Activated effector memory CD4-positive, alpha-beta T cell treated with Interleukin-2 at 50 U/mL for 16 hours (primary cell): ENCODE results near the gene GABBR2.

Experiments
- DNase-seq: peaks from one replicate; pipeline ENCODE4 v3.0.0-alpha.2; 2020

GABBR2 gene

DNA sequence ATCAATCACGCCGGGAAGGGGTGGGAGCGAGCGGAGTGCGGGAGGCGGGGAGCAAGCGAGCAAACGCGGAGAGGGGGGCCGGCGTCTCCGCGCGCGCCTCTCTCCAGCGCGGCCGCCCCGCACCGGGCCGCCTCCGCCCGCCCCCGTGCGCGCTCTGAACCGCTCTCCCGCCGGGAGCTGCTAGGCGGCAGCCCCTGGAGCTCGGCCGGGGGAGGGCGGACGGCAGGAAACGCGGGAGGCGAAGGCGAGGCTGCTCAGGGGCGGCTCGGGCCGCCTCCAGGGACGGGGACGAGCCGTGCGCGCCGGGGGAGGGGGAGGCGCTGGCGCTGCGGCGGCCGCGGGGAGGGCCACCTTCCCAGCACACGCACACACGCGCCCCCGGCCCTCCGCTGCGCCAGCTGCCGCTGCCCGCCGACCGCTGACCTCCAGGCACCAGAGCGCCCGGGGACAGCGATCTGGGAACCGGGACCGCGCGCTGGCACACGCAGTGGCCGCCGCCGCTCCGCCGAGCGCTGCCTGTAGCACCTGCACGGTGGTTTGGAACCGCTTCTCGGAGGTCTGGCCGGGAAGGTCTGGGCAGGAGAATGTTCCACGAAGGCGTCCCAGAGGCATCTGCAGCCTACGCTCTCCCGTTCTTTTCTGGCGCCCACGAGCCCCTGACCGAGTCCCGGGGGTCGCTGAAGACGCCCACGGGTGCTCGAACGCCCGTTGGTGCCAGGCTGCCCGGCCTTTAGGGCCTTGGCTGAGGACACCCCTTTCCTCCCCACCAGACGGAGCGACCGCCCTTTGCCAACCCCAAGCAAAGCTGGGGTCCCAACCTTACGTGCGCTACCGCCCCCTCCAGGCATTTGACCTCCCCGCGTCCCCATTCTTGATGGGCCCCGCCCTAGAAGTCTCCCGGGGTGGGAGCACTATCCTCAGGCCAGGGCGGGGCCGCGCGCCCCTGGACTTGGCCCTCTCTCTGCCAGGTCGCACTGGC is at the start of gene GABBR2:
GABBR2 (minus strand) TSS at position 3 of the 979 bp plus-strand sequence. CDS start 198 bp downstream, outside the sequence.
- DNase-seq, result no peak

DNA sequence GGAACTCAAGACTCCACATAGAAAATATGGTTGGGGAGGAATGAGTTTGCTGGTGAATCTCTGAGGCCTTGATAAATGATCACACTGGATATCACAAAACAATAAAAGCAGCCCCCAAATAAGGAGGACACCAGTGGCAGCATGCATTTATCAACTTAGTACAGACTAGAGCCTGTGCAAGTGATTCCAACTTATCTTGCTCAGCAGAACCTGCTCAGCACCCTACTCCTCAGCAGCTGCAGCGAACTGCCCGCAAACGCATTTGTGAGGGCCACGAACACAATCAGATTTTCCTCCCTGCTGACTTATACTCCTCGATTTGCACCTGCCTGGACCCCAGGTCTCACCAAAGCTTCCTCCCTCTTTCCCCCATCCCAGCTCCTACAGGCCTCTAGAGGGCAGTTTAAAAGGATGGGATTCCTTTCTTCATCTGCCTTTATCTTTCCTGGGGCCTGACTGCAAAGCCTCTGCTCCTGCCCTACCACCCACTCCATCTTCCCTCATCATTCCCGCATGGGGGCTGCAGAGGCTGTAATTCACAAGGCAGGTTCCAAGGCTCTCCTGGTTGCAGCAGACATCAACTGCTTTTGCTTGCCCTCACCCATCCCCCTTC is 46.4 kb upstream of the GABBR2 start:
- no peak for DNase-seq

DNA sequence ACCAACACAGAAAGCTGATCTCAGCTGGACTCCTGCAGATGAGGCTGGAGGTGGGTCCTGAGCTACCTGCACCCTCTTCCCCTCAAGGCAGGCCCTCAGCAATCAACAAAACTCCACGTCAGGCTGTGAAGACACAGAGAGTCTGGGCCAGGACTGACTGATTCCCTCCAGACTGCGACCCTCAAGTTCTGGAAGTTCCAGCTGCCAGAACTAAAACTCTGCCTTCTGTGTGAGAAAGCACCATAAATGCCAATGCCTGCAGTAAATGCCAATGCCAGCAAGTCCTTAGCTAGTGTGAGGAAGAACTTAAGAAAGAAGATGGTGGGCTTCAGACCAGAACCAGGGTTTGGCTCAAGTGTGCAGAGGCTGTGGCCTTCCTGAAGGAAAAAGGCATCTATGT is 42.5 kb upstream of the GABBR2 start:
- no peak for DNase-seq

DNA sequence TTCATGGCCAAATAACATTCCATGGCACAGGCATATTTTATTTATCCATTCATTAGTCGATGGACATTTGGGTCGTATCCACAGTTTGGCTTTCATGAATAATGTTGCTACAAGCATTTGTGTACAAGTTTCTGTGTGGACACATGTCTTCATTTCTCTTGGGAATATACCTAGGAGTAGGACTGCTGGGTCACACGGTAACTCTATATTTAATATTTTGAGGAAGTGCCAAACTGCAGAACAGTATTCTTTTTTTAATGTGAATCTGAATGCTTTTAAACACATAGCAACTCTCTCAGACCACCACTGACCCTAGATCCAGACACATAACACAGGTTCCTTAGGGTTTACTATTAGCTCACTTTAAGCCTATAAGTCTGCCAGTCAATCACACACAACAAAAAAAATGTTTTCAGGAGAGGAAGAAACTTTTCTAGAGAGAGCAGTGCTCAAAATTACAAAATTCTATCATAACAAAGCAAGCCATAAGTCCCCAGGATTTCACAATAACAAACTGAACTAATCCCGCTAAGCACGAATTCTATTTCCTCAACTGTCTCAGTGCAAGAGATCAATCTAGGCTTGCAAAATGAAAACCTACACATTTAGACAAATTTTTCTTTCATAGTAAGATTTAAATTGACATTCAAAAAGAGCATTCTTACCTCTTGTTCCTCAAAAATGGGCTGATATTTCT is 41.8 kb upstream of the GABBR2 start:
- DNase-seq, result no peak

GRCh38 chr9:98747476-98747875 is 38.7 kb upstream of the GABBR2 start:
- DNase-seq, result no peak

DNA sequence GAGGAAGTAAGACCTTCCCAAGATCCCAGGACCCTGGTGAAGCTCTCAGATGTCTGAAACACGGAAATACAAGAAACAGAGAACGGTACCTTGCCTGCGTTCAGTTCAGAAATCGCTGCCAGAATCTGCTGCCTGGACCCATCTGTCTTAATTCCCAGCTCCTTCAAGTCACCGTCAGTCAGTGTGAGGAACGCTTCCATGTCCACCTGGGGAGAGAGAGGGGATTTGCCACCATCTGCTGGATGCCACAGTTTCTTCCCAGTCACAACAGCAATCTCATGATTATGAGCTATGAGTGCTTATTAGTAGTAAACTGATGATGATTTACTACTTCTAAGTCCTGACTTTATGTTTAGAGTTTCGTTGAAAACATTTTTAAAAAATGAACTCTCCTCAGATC is 36.7 kb upstream of the GABBR2 start:
- no peak for DNase-seq

- DNase-seq, result no peak
These were observed 35.3 kb upstream of the GABBR2 start for GRCh38 chr9:98743818-98744611.

- DNase-seq, result no peak
These were observed 34.6 kb upstream of the GABBR2 start for GRCh38 chr9:98743329-98743728.

GRCh38 chr9:98742325-98743280 is 33.9 kb upstream of the GABBR2 start:
- DNase-seq, result no peak

DNA sequence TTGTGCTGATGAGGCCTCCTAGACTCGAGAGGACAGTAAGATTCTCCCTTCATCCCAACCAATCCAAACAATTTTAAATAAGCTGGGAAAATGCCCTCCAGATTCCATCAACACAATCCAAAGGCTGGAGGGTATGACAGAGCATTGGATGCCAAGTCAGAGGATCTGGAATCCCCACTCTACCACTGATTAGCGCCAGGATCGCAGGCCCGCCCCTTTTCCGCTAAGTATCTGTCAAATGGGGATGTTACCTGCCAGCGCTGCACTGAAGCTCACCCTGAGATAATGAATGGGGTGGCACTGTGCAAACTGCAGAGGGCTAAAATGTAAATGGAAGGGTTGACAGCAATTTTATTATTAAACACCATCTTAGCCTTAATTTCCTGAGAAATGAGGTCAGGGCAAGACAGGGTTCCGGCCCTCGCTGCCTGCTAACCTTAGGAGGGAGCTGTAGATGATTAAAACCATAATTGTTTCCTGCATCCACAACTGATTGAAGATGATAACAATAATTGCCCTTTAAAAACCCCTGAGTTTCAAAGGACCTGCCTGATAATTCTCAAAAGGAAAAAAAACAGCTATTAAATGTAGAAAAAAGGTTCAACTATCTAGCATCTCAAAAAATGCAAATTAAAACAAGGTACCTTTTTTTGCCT is 31.6 kb upstream of the GABBR2 start:
- no peak for DNase-seq

GRCh38 chr9:98738741-98739140 is 30.0 kb upstream of the GABBR2 start:
- DNase-seq, result no peak

- DNase-seq, result no peak
These were observed 27.5 kb upstream of the GABBR2 start for GRCh38 chr9:98736226-98736625.

DNA sequence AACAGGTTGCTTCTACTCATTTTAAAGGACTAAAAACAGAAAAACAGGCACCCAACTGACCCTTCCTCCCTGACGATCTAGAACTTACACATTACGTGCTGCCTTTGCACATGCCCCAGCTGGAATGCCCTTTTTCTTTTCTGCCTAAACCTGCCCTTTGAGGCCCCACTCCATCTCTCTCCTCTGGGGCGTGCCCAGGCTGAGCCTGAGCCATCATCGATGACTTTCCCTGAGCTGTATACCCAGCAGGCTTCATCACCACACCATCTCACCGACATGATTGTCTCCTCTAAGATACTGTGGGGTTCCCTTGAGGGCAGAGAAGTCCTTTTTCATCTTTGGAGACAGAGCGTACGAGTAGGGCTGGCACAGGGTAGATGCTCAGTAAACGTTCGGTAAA is 24.1 kb upstream of the GABBR2 start:
- DNase-seq, result no peak

- no peak for DNase-seq
These were observed 23.4 kb upstream of the GABBR2 start for GRCh38 chr9:98732091-98732490.

- DNase-seq, result no peak
These were observed 22.1 kb upstream of the GABBR2 start for GRCh38 chr9:98730871-98731270.

GRCh38 chr9:98728500-98728899 is 19.8 kb upstream of the GABBR2 start:
- DNase-seq, result no peak

- DNase-seq, result no peak
These were observed 18.7 kb upstream of the GABBR2 start for GRCh38 chr9:98727428-98727827.

DNA sequence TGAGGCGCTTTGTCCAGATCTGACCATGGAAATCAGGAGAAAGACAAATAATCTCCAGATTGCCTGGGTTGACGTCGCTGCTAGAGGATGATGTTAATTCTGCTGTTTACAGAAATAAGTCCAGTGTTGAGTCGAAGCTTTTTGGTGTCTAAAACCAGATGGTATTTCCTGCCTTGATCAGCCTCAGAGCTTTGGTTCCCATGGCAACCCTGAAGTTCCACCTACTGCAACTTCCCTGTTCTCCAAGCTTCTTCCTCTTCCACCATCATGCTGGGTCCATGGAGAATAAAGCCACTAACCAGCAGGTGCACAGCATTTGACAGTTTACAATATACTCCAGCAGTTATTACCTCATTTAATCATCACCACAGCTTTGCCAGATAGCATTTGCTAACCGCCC is 18.0 kb upstream of the GABBR2 start:
- no peak for DNase-seq

DNA sequence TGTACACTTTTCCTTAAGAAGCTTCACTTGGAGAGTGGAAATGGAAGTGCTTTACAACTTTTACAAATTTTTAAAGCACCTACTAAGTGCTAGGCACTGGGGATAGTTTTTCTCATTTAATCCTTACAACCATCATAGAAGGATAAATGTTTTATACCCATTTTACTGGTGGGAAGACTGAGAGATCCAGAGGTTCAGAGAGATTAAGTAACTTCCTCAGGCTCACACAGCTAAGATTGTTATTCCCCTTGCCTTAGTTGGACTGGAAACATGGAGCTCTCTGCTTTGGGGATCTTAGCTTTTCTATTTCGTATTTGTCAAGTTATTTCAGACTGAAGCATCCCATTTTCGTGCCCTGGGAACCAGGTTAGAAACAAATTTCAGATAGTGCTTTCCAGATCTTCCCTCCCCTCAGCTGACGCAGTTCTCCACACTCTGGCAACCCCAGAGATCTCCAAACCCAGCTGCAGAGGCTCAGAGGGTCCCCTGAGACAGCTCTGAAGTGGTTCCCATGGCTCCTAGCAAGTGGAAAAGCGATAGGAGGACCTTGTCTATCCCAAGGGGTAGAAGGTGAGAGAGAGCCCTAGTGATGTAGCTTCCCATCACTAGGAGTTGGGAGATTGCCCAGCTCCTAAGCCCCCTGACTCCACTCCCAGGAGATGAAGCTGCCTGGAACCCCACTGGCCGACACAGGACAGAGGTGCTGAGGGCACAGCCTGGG is 16.2 kb upstream of the GABBR2 start:
- no peak for DNase-seq

- no peak for DNase-seq
These were observed 12.9 kb upstream of the GABBR2 start for GRCh38 chr9:98721643-98722042.
